Trophoblast cell (in vitro differentiated cells and primary cell): Measurements from ENCODE around the gene ARHGAP9.

Experiments
- DNase-seq, 2 donors: peaks; one replicate each; pipeline ENCODE4 v3.0.0-alpha.2; 2016
- H2AFZ ChIP-seq: 2 replicates; pipeline ENCODE4 v1.6.1; 2013; ENCODE audit warnings: low read length, moderate library complexity, mild to moderate bottlenecking; ENCODE audit not compliant: insufficient read depth, poor library complexity
- H2AK5ac ChIP-seq: 2 replicates; pipeline ENCODE4 v1.6.1; 2013; ENCODE audit warnings: mild to moderate bottlenecking, low read length
- H2BK120ac ChIP-seq: 2 replicates; pipeline ENCODE4 v1.6.1; 2013; ENCODE audit warnings: low read length, mild to moderate bottlenecking, moderate library complexity; ENCODE audit not compliant: insufficient read depth, poor library complexity
- H2BK12ac ChIP-seq: 2 replicates; pipeline ENCODE4 v1.6.1; 2013; ENCODE audit warnings: mild to moderate bottlenecking, low read length, moderate library complexity
- H2BK5ac ChIP-seq: 2 replicates; pipeline ENCODE4 v1.6.1; 2013; ENCODE audit warnings: low read length, low read depth, moderate library complexity, mild to moderate bottlenecking; ENCODE audit not compliant: poor library complexity
- H3K14ac ChIP-seq: 2 replicates; pipeline ENCODE4 v1.6.1; 2013; ENCODE audit warnings: mild to moderate bottlenecking, low read length
- H3K18ac ChIP-seq: 2 replicates; pipeline ENCODE4 v1.6.1; 2013; ENCODE audit warnings: mild to moderate bottlenecking, low read length
- H3K23ac ChIP-seq: 2 replicates; pipeline ENCODE4 v1.6.1; 2013; ENCODE audit warnings: low read length
- H3K27ac ChIP-seq: 2 replicates; pipeline ENCODE4 v1.5.1; 2013; ENCODE audit warnings: low read depth, mild to moderate bottlenecking, inconsistent platforms, low read length, moderate library complexity
- H3K27me3 ChIP-seq: 2 replicates; pipeline ENCODE4 v1.6.1; 2013; ENCODE audit warnings: inconsistent platforms, mild to moderate bottlenecking, low read length, moderate library complexity; ENCODE audit not compliant: insufficient read depth
- H3K36me3 ChIP-seq, 2 experiments: 1 replicate in 1 of 2; 2 replicates in 1 of 2; pipeline ENCODE4 v1.6.1; 2013; ENCODE audit warnings: low read length in 2 of 2, mild to moderate bottlenecking in 2 of 2, moderate library complexity in 1 of 2; ENCODE audit not compliant: insufficient read depth in 2 of 2, control insufficient read depth in 1 of 2
- H3K4ac ChIP-seq: 2 replicates; pipeline ENCODE4 v1.6.1; 2013; ENCODE audit warnings: low read depth, mild to moderate bottlenecking, low read length, moderate library complexity
- H3K4me1 ChIP-seq, 2 experiments: 1 replicate in 1 of 2; 2 replicates in 1 of 2; pipeline ENCODE4 v1.6.1; 2013; ENCODE audit warnings: low read length in 2 of 2, mild to moderate bottlenecking in 2 of 2, moderate library complexity in 1 of 2; ENCODE audit not compliant: insufficient read depth in 2 of 2, control insufficient read depth in 1 of 2
- H3K4me2 ChIP-seq: 2 replicates; pipeline ENCODE4 v1.6.1; 2013; ENCODE audit warnings: inconsistent platforms, mild to moderate bottlenecking, low read length, moderate library complexity
- H3K4me3 ChIP-seq: 2 replicates; pipeline ENCODE4 v1.5.1; 2013; ENCODE audit warnings: mild to moderate bottlenecking, low read depth, low read length, inconsistent platforms
- H3K79me1 ChIP-seq: one replicate; pipeline ENCODE4 v1.6.1; 2013; ENCODE audit warnings: low read length
- H3K79me2 ChIP-seq: 2 replicates; pipeline ENCODE4 v1.6.1; 2013; ENCODE audit warnings: low read length, mild to moderate bottlenecking; ENCODE audit not compliant: control insufficient read depth, insufficient read depth, poor library complexity
- H3K9ac ChIP-seq: 2 replicates; pipeline ENCODE4 v1.6.1; 2013; ENCODE audit warnings: mild to moderate bottlenecking, low read length
- H3K9me3 ChIP-seq: 2 replicates; pipeline ENCODE4 v1.6.1; 2013; ENCODE audit warnings: low read depth, mild to moderate bottlenecking, control low read depth, inconsistent platforms, low read length; ENCODE audit not compliant: insufficient read depth
- H4K12ac ChIP-seq: 2 replicates; pipeline ENCODE4 v1.6.1; 2013; ENCODE audit warnings: low read depth, mild to moderate bottlenecking, low read length, moderate library complexity
- H4K8ac ChIP-seq: 2 replicates; pipeline ENCODE4 v1.6.1; 2013; ENCODE audit warnings: low read depth, mild to moderate bottlenecking, low read length, moderate library complexity
- H4K91ac ChIP-seq: one replicate; pipeline ENCODE4 v1.6.1; 2013; ENCODE audit warnings: low read depth, mild to moderate bottlenecking, low read length, moderate library complexity
- WGBS: extraction: QIAGEN DNeasy Blood & Tissue Kit; methylation state at CpG from one replicate; pipeline ENCODE4 v1.1.7; 2013; ENCODE audit warnings: missing lambda C conversion rate; ENCODE audit not compliant: insufficient read length, insufficient coverage; ENCODE audit errors: extremely low coverage; 5-methylcytosine and 5-hydroxymethylcytosine counted together

The ARHGAP9 gene

DNA sequence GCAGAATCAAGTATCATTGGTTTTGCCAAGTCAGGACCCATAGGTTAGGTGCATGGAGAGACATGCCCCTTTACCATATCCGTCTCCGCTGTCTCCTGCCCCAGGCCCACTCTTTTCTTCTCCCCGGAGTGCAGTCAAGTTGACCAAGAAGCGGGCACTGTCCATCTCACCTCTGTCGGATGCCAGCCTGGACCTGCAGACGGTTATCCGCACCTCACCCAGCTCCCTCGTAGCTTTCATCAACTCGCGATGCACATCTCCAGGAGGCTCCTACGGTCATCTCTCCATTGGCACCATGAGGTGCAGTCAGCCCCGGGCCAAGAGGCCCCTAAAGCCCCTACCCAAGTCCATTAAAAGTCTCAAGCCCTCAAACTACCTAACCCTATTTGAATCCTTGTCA lies 15.1 kb downstream of the ARHGAP9 start:
- Histone ChIP-seq H3K27ac (no peak overlapping the region), H3K9me3 (no peaks in the 10 kb centered on the region), H3K4ac (no peak overlapping the region), H2BK120ac (no peak overlapping the region), H2BK5ac (no peak overlapping the region), H2AK5ac (no peak overlapping the region), H4K91ac (no peak overlapping the region), H3K27me3 (no peaks in the 10 kb centered on the region), H3K79me1 (peaks cover 4% of the 10 kb centered on the region), H3K23ac (no peak overlapping the region), H3K4me3 (no peak overlapping the region), H2AFZ (no peak overlapping the region), H3K79me2 (no peaks in the 10 kb centered on the region), H3K18ac (no peak overlapping the region), H4K8ac (no peak overlapping the region), H3K9ac (no peak overlapping the region), H3K4me2 (no peak overlapping the region), H2BK12ac (no peak overlapping the region), H3K4me1 (peaks cover 6 to 8% of the 10 kb centered on the region in 2 experiments), H3K14ac (no peak overlapping the region), H3K36me3 (no peaks in the 10 kb centered on the region), H4K12ac (no peak overlapping the region)
- no CpG with 5 or more reads among the region's 12 CpGs for WGBS
- DNase-seq, result no peak

DNA sequence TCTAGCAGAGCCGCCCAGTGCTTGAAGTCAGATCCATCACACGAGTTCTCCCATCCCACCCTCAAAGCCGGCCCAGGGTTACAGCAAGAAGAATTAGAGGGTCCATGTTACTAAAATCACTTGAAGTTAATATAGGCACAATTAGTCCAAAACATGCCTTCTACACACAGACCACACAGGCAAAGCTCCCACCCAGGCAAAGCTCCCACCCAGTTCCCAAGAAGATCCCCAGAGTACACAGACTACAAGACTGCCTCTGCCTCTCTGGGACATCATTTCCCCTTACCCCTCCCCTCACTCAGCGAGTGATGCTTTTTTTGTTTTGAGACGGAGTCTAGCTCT lies 16.8 kb downstream of the ARHGAP9 start:
- Histone ChIP-seq H3K14ac (no peak overlapping the region), H3K23ac (no peak overlapping the region), H2BK5ac (no peak overlapping the region), H3K4me1 (peaks cover 6 to 8% of the 10 kb centered on the region in 2 experiments), H4K91ac (no peak overlapping the region), H3K4me3 (no peak overlapping the region), H3K4me2 (no peak overlapping the region), H4K8ac (no peak overlapping the region), H3K9me3 (no peaks in the 10 kb centered on the region), H3K9ac (no peak overlapping the region), H3K79me2 (no peaks in the 10 kb centered on the region), H3K18ac (no peak overlapping the region), H2BK120ac (no peak overlapping the region), H3K4ac (no peak overlapping the region), H3K27ac (no peak overlapping the region), H2AFZ (no peak overlapping the region), H3K27me3 (no peaks in the 10 kb centered on the region), H2BK12ac (no peak overlapping the region), H3K36me3 (no peaks in the 10 kb centered on the region), H3K79me1 (peaks cover 8% of the 10 kb centered on the region), H2AK5ac (no peak overlapping the region), H4K12ac (no peak overlapping the region)
- DNase-seq, result no peak
- no CpG with 5 or more reads among the region's 5 CpGs for WGBS

DNA sequence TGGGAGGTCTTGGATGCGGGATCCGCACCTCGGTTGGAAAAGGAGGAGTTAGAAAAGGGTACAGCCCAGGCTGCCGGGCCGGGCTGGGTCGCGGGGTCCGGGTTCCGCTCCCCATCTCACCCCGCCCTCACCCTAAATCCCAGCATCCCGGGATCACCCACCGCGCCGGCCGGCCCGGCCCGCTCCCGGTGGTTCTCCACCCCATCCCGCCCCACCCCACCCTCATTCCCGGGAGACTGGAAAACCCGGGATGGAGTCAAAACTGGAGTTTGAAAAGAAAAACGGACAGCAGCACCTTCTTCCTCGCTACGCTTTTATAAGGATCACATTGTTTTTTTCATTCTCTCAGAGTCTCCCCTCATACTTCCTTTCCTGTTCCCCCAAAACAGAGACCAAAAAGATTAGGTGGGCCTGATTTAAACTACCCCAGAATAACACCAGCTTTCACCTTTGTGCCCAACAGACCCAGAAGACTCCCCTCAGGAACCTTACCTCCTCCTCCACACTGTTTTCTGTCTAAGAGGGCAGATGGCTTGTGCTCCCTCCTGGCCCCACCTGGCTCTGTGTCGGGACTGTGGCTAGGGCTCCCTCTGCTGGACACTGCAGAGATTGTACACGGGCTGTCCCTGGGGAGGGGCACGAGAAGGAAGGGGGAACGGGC lies 17.3 kb downstream of the ARHGAP9 start:
- no peaks in the 10 kb centered on the region for H3K27me3 ChIP-seq
- H3K9me3 ChIP-seq, result no peaks in the 10 kb centered on the region
- peaks cover 8% of the 10 kb centered on the region for H3K79me1 ChIP-seq
- no peak overlapping the region for H4K8ac ChIP-seq
- no peak overlapping the region for H2BK5ac ChIP-seq
- H3K36me3 ChIP-seq, result no peaks in the 10 kb centered on the region
- H2AK5ac ChIP-seq, result no peak overlapping the region
- peak overlapping the region; percentile 81 for H3K4me2 ChIP-seq
- H3K4me1 ChIP-seq, result peaks cover 6 to 8% of the 10 kb centered on the region in 2 experiments
- H3K27ac ChIP-seq, result no peak overlapping the region
- H4K91ac ChIP-seq, result peak overlapping the region; percentile 57
- no CpG with 5 or more reads among the region's 28 CpGs for WGBS
- H3K9ac ChIP-seq, result no peak overlapping the region
- H4K12ac ChIP-seq, result no peak overlapping the region
- H3K14ac ChIP-seq, result no peak overlapping the region
- peak; percentile 86 to 94 for DNase-seq
- H3K23ac ChIP-seq, result no peak overlapping the region
- H2AFZ ChIP-seq, result no peak overlapping the region
- peak overlapping the region; percentile 66 for H2BK120ac ChIP-seq
- no peak overlapping the region for H3K18ac ChIP-seq
- H3K79me2 ChIP-seq, result no peaks in the 10 kb centered on the region
- H3K4me3 ChIP-seq, result peak overlapping the region; percentile 64
- no peak overlapping the region for H2BK12ac ChIP-seq
- no peak overlapping the region for H3K4ac ChIP-seq

- Histone ChIP-seq H3K36me3 (no peaks in the 10 kb centered on the region), H2BK5ac (peak overlapping the region; percentile 19), H3K4me3 (peak overlapping the region; percentile 64), H2BK12ac (peak overlapping the region; percentile 38), H4K91ac (peak overlapping the region; percentile 57), H3K4me1 (peaks cover 6 to 8% of the 10 kb centered on the region in 2 experiments), H3K23ac (no peak overlapping the region), H3K27ac (no peak overlapping the region), H3K79me1 (peaks cover 8% of the 10 kb centered on the region), H4K12ac (no peak overlapping the region), H3K4me2 (peak overlapping the region; percentile 81), H4K8ac (peak overlapping the region; percentile 56), H2BK120ac (peak overlapping the region; percentile 66), H3K18ac (no peak overlapping the region), H2AK5ac (no peak overlapping the region), H3K14ac (peak overlapping the region; percentile 65), H2AFZ (peak overlapping the region; percentile 57), H3K79me2 (no peaks in the 10 kb centered on the region), H3K4ac (peak overlapping the region; percentile 41), H3K27me3 (no peaks in the 10 kb centered on the region), H3K9me3 (no peaks in the 10 kb centered on the region), H3K9ac (peak overlapping the region; percentile 2)
- DNase-seq, result no peak
- no CpG with 5 or more reads among the region's 9 CpGs for WGBS
Observed at GRCh38 chr12:57461917-57462250, 17.8 kb downstream of the ARHGAP9 start.
